ENCODE measurements around the gene LDLRAD3. TPM values are rescaled to one million over a fixed set of nuclear protein-coding genes. Genes with fewer than 3 reads are reported as not detected.

Gene LDLRAD3
- total RNA-seq, 1 experiment from 2014 or later, result 12.1 TPM

DNA sequence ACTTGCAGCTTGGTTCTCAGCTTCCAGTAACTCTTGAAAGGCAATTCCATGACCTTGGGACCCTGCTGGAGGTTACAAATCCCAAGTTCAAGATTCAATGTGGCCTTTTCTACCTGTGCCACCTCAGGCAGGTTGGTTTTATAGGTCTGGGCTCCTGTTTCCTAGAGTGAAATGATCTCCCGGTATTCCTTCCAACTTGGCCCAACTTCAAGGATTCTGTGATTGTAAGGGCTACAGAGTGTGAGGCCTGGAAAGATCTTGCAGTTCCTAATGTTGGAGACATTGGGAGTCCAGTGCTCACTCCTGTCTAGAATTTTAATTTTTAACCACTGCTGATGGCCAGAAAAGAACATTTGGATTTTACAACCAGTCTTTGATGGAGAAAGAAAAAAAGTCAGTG lies 91.6 kb downstream of the LDLRAD3 start:
- no peak for DNase-seq
- Histone ChIP-seq H2BK20ac (ENCODE audit: low read depth, low read length, poor library complexity, severe bottlenecking) (no peak overlapping the region), H3K79me2 (ENCODE audit: insufficient read depth, low read length) (no peaks in the 10 kb centered on the region), H3K4me1 (ENCODE audit: insufficient read depth, low read length) (peaks cover 7% of the 10 kb centered on the region), H4K20me1 (ENCODE audit: control insufficient read depth, insufficient read depth, insufficient read length) (no peaks in the 10 kb centered on the region), H3K23me2 (ENCODE audit: insufficient read length, low read depth, low read length, poor library complexity, severe bottlenecking) (no peaks in the 10 kb centered on the region), H3K4me2 (ENCODE audit: insufficient read depth, insufficient read length, low read length) (no peak overlapping the region), H2BK12ac (ENCODE audit: insufficient read length, low read depth, low read length) (no peak overlapping the region), H4K8ac (replicated peaks; ENCODE audit: insufficient read length, low read depth, low read length) (no peak overlapping the region), H3K9ac (ENCODE audit: extremely low read depth, insufficient read length, low read length) (no peak overlapping the region), H3K23ac (ENCODE audit: insufficient read length, low read depth, low read length) (no peak overlapping the region), H3K79me1 (ENCODE audit: insufficient read depth, low read depth, low read length, poor library complexity, severe bottlenecking) (peaks cover 5% of the 10 kb centered on the region), H2BK15ac (ENCODE audit: low read depth, low read length) (no peak overlapping the region), H3K4ac (ENCODE audit: low read depth, low read length) (no peak overlapping the region), H2AFZ (ENCODE audit: low read length) (no peak overlapping the region), H2BK5ac (ENCODE audit: insufficient read length, low read length) (no peak overlapping the region), H2BK120ac (ENCODE audit: low read depth, low read length, poor library complexity, severe bottlenecking) (peak overlapping the region; percentile 89), H3K27me3 (ENCODE audit: insufficient read depth, low read length) (no peaks in the 10 kb centered on the region), H2AK5ac (ENCODE audit: insufficient read length, low read length) (no peak overlapping the region), H3T11ph (ENCODE audit: low read length) (no peak overlapping the region), H4K5ac (ENCODE audit: insufficient read length, low read depth, low read length) (no peak overlapping the region), H3K14ac (ENCODE audit: insufficient read depth, low read length) (no peak overlapping the region), H3K18ac (ENCODE audit: insufficient read length, low read depth, low read length) (no peak overlapping the region), H3K9me3 (ENCODE audit: control insufficient read depth, low read depth, low read length) (no peaks in the 10 kb centered on the region), H4K91ac (ENCODE audit: insufficient read length, low read depth, low read length) (no peak overlapping the region), H3K27ac (ENCODE audit: insufficient read length, low read depth, low read length) (no peak overlapping the region), H3K56ac (ENCODE audit: insufficient read length, low read depth, low read length) (no peak overlapping the region)
- peaks cover 33 to 38% of the 10 kb centered on the region in 2 experiments for H3K4me1 Mint-ChIP-seq
- peaks cover 0 to 2% of the 10 kb centered on the region in 2 experiments; a peak in 1 of 5 replicates for H3K9me3 Mint-ChIP-seq
- H3K27ac Mint-ChIP-seq, result no peak overlapping the region
- H3K36me3 Mint-ChIP-seq (ENCODE audit: insufficient read depth in 1 of 3, low read depth in 3 of 3), result peaks cover 4 to 25% (median 12%) of the 10 kb centered on the region in 3 experiments; a peak in 6 of 7 replicates
- no CpG with 5 or more reads among the region's 1 CpG for WGBS (ENCODE audit: extremely low coverage, insufficient read length, low lambda C conversion rate)
- H3K27me3 Mint-ChIP-seq (ENCODE audit: low read depth), result no peaks in the 10 kb centered on the region
- no peak for TF ChIP-seq CTCF (conservative IDR thresholded peaks at IDR 0.05)
- H3K4me3 Mint-ChIP-seq, result no peak overlapping the region
